Heart right ventricle (tissue), 16 donors: Measurements from ENCODE around the gene KIF5A. TPM values are rescaled to one million over a fixed set of nuclear protein-coding genes. Genes with fewer than 3 reads are reported as not detected.

Experiments
- ATAC-seq, 8 donors: fragments of 200-7000 bp; cut with Tn5 transposase; one replicate each; pipeline ENCODE4 v1.9.1; 2020; ENCODE audit warnings: mild to moderate bottlenecking in 8 of 8, moderate library complexity in 8 of 8, moderate number of reproducible peaks in 1 of 8
- DNase-seq, 2 donors: peaks; one replicate each; pipeline ENCODE4 v3.0.0-alpha.2; 2020
- H3K27ac ChIP-seq, 10 donors: fragments of 200-600 bp; sonication (generic) in 2 of 10; one replicate each; pipeline versions ENCODE4 v1.5.0 to v1.8.0; 2020 to 2022; ENCODE audit warnings: mild to moderate bottlenecking in 3 of 10
- H3K27me3 ChIP-seq, 7 donors: fragments of 200-600 bp; one replicate each; pipeline ENCODE4 v1.8.0; 2021 to 2022; ENCODE audit warnings: mild to moderate bottlenecking in 2 of 7
- H3K36me3 ChIP-seq, 9 donors: fragments of 200-600 bp; sonication (generic) in 1 of 9; one replicate each; pipeline versions ENCODE4 v1.5.0 to v1.8.0; 2020 to 2022; ENCODE audit warnings: mild to moderate bottlenecking in 2 of 9
- H3K4me1 ChIP-seq, 9 donors: fragments of 200-600 bp; sonication (generic) in 1 of 9; one replicate each; pipeline versions ENCODE4 v1.5.0 to v1.8.0; 2020 to 2022; ENCODE audit warnings: mild to moderate bottlenecking in 4 of 9
- H3K4me3 ChIP-seq, 10 donors: fragments of 200-600 bp; sonication (generic) in 2 of 10; one replicate each; pipeline versions ENCODE4 v1.5.0 to v1.8.0; 2020 to 2022; ENCODE audit warnings: mild to moderate bottlenecking in 7 of 10, moderate library complexity in 2 of 10
- H3K9me3 ChIP-seq, 11 donors: fragments of 200-600 bp in 10 of 11; sonication (generic) in 2 of 11; one replicate each; pipeline versions ENCODE4 v1.5.0 to v1.8.0; 2013 to 2022; ENCODE audit warnings: mild to moderate bottlenecking in 2 of 11, control low read depth in 1 of 11, moderate library complexity in 1 of 11
- WGBS, 2 donors: extraction: QIAGEN DNeasy Blood & Tissue Kit; methylation state at CpG; one replicate each; pipeline ENCODE4 v1.1.7; 2013; ENCODE audit warnings: inconsistent platforms in 1 of 2; 5-methylcytosine and 5-hydroxymethylcytosine counted together
- intact Hi-C, 10 donors: fragments of 100-400 bp; cut with DNase I; formaldehyde crosslinking; loops; one replicate each; pipeline versions ENCODE4 v1.11.1 to v1.14.2; 2022
- polyA plus RNA-seq, 2 donors: library from polyadenylated mRNA; stranded (reverse); fragments of 200-250 nt; gene quantifications; one replicate each; pipeline ENCODE4 v1.2.3, GENCODE V29; 2013
- total RNA-seq, 10 donors: library from RNA; stranded (reverse); fragmentation: NEBNext Ultra II Directional in 3 of 10; extraction: Animal tissue kit (Norgen Biotek cat#: 25700) in 3 of 10; gene quantifications; one replicate each; pipeline versions ENCODE4 v1.2.1 to v1.2.4, GENCODE V29; 2021 to 2023
- TF ChIP-seq, protein P1 (sequence below), 9 donors: fragments of 200-600 bp; sonication (generic) in 2 of 9; IDR thresholded peaks; one replicate each; pipeline versions ENCODE4 v1.5.0 to v1.8.0; 2021 to 2022; ENCODE audit warnings: antibody characterized with exemption in 9 of 9, mild to moderate bottlenecking in 5 of 9, moderate library complexity in 1 of 9
- donor health status: Arrhythmogenic right ventricular cardiomyopathy.
- donor health status: ischemic (EF 13 %, LVEDD 7.1; RV severe dilation, severe dysfunction).
- donor health status: healthy with polysubstance abuse.
- donor health status: DM: no; HTN: yes; CAD: no.
- donor health status: DM: no; HTN: no; CAD: no.
- donor health status: ischemic (EF 25% LVEDD 6.9; RV normal size, moderate dysfunction).
- donor health status: ischemic (EF 25% LVEDD 5.7; RV mildly dilated, moderate dysfunction).
- donor health status: healthy.
- donor health status: DM: yes; HTN: yes; CAD: no.
- donor health status: Ischemic cardiomyopathy.
- donor health status: ischemic (EF 35%, LVEDD 5.7; RV mildly dilated, moderate dysfunction).
- donor health status: nonischemic (EF 11% LVEDD 7.7; RV severe dilation, severe dysfunction).
- donor health status: DM: yes; HTN: yes; CAD: no.
- donor health status: PGD.
- donor health status: ischemic (EF 29% LVEDD 5.4; RV normal size, mild dysfunction).
- donor health status: nonischemic (EF 23%, LVEDD 6.1; RV moderate dilation, normal function).

KIF5A gene
- total and polyA plus RNA-seq, 12 donors, result 0.05 to 0.29 (median 0.07) TPM; not detected in 5

DNA sequence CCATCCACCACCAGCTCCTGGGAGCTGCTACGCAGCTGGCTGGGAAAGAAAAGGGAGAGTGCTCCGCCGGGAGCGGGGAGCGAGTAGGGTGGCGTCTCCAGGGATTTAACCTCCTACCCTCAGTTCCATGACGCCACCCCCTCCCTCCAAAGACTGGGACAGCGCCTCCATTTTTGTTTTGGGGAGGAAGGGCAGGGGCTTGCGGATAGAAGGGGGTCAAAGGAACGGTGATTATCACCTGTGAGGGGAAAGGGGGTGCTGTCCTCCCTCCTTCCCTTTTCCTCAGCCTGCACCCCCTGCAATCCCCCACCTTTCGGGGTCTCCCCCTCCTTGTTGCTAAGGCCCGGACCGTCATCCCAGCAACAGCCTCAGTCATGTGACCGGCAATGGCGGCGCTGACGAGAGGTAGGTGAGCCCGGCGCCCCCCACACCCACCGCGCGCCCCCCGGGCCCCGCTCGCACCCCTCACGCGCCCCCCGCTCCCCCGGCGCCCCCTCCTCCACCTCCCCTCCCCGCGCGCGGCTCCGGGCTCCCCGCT, 54.7 kb downstream of the KIF5A start, which contains the start of gene DTX3:
Gene DTX3 (plus strand): TSS at position 371 of the 538 bp plus-strand sequence. CDS start 1,694 bp downstream, outside the sequence.
- H3K9me3 ChIP-seq, result no peaks in the 10 kb centered on the region
- H3K4me1 ChIP-seq, result peaks cover 0 to 54% (median 25%) of the 10 kb centered on the region in 9 donors
- ATAC-seq (peak; percentile 41 to 65 (median 60)), DNase-seq (peak; percentile 50 to 62)
- intact Hi-C loops, result loop anchor here in 1 of 10 donors (2.0 kb wide), 1 partner anchor 14 kb away; the partner anchor contains the start of gene PIP4K2C
- peaks cover 0 to 21% (median 0%) of the 10 kb centered on the region in 7 donors for H3K27me3 ChIP-seq
- TF ChIP-seq, protein P1, sequence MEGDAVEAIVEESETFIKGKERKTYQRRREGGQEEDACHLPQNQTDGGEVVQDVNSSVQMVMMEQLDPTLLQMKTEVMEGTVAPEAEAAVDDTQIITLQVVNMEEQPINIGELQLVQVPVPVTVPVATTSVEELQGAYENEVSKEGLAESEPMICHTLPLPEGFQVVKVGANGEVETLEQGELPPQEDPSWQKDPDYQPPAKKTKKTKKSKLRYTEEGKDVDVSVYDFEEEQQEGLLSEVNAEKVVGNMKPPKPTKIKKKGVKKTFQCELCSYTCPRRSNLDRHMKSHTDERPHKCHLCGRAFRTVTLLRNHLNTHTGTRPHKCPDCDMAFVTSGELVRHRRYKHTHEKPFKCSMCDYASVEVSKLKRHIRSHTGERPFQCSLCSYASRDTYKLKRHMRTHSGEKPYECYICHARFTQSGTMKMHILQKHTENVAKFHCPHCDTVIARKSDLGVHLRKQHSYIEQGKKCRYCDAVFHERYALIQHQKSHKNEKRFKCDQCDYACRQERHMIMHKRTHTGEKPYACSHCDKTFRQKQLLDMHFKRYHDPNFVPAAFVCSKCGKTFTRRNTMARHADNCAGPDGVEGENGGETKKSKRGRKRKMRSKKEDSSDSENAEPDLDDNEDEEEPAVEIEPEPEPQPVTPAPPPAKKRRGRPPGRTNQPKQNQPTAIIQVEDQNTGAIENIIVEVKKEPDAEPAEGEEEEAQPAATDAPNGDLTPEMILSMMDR (IDR thresholded peaks at IDR 0.05), result no peak
- WGBS, 2 donors, result 0 to 2% methylated on average over 26 to 36 of the region's 36 CpGs
- peak within 1 kb of the TSS; percentile 78 to 96 (median 90) for H3K27ac ChIP-seq
- H3K36me3 ChIP-seq, result peaks cover 0 to 59% (median 13%) of the 10 kb centered on the region in 9 donors
- peak within 1 kb of the TSS; percentile 58 to 87 (median 76) for H3K4me3 ChIP-seq

DNA sequence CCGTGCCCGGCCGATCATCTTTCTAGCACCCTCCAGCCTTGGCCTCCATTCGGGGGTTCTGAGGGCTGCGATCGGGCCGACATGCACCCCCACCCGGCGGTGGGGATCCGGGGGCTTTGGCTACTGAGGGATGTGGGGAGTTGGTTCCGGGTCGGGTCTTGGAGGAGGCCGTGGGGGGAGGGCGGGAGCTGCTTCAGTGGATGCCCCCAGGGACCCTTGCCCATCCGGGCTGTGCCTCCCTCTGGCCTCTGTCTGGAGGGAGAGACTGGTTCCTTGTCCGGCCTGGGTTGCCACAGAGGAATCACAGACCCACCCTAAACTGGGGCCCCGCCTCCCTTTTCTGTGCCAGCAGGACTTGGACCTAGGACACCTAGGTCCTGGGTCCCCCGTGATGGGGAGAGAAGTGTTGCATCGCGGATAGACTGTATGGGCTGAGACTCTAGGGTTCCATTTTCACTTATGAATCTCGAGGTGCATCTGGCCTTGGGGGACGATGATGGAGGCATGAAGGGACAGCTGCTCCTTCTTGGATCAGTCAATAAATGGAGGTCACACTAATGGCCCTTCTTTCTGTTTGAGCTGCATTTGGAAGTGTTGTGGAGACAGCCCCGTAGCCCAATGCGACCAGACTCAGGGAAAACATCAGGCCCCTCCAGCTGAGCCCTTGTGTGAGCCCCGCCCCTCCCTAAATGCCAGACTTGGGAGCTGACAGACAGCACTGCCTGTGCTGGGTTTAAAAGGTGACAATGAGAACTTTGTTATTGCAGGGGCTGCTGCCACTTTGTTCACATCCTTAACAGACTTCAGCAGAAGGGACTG, 55.4 kb downstream of the KIF5A start:
- H3K27ac ChIP-seq, result peak overlapping the region; percentile 78 to 96 (median 90)
- DNase-seq (peak; percentile 48 to 49), ATAC-seq (peak in 3 of 8 donors; percentile 5 to 31 (median 30))
- peak overlapping the region; percentile 58 to 87 (median 76) for H3K4me3 ChIP-seq
- no peaks in the 10 kb centered on the region for H3K9me3 ChIP-seq
- H3K36me3 ChIP-seq, result peaks cover 0 to 52% (median 10%) of the 10 kb centered on the region in 9 donors
- intact Hi-C loops, result loop anchor here in 1 of 10 donors (2.0 kb wide), 1 partner anchor 14 kb away; the partner anchor contains the start of gene PIP4K2C
- H3K27me3 ChIP-seq, result peaks cover 0 to 27% (median 0%) of the 10 kb centered on the region in 7 donors
- TF ChIP-seq, protein P1 (IDR thresholded peaks at IDR 0.05), result no peak
- WGBS, 2 donors, result 9% methylated on average over 22 to 25 of the region's 25 CpGs
- peaks cover 0 to 61% (median 31%) of the 10 kb centered on the region in 9 donors for H3K4me1 ChIP-seq

DNA sequence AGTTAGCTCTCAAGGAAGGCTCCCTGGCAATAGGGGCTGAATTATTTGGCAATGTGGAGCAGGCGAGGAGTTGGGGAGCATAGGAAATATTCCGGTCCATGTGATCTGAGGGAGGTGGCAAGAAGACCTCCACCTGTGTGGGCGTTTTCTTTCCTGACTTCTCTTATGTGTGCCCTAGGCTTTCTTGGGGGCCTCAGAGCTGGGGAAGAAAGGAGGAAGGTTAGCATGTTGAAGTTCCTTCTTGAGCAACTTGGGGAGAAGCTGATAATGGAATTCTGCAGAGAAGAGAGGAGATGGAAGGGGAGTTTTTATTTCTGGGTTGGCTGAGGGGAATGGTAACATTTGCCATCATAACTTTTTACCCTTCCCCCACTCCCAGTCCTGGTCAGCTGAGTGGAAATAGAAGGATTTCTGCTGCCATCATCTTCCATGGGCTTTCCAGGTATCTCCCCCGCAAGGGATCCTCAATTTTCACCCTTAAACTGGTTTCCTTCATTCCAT, 56.0 kb downstream of the KIF5A start:
- ATAC-seq (no peak), DNase-seq (no peak)
- peaks cover 0 to 33% (median 0%) of the 10 kb centered on the region in 7 donors for H3K27me3 ChIP-seq
- TF ChIP-seq, protein P1 (IDR thresholded peaks at IDR 0.05), result no peak
- WGBS, 2 donors, result 84 to 85% methylated on average over 4 of the region's 4 CpGs
- H3K4me1 ChIP-seq, result peaks cover 0 to 68% (median 37%) of the 10 kb centered on the region in 9 donors
- peak overlapping the region in 8 of 10 donors; percentile 58 to 80 (median 74) for H3K4me3 ChIP-seq
- intact Hi-C loops, result loop anchor here in 1 of 10 donors (2.0 kb wide), 1 partner anchor 15 kb away; the partner anchor contains the start of gene PIP4K2C
- H3K36me3 ChIP-seq, result peaks cover 0 to 46% (median 10%) of the 10 kb centered on the region in 9 donors
- H3K27ac ChIP-seq, result peak overlapping the region in 8 of 10 donors; percentile 78 to 96 (median 92)
- H3K9me3 ChIP-seq, result no peaks in the 10 kb centered on the region

DNA sequence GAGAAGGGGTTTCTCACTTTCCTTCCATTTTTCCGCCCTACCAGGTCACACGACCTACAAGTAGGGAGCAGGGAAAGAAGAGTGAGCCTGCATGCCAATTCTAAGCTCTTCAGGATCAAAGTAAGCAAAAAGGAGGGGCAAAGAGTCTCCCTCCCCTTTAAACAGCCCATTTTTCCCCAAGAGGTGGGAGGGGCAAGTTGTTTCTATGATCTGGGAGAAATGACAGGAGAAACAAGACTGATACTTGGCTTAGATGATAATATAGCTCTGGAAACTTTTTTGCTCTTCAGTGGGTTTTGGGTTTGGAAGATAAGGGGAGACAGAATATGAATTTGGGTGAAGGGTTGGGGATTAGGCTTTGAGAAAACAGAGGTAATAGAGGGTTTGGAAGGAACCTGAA, 56.6 kb downstream of the KIF5A start:
- WGBS, 2 donors, result 62 to 85% methylated on average over 2 of the region's 2 CpGs
- TF ChIP-seq, protein P1 (IDR thresholded peaks at IDR 0.05), result no peak
- peak overlapping the region in 7 of 10 donors; percentile 25 to 96 (median 93) for H3K27ac ChIP-seq
- no peak for ATAC-seq
- no peaks in the 10 kb centered on the region for H3K9me3 ChIP-seq
- peaks cover 0 to 73% (median 41%) of the 10 kb centered on the region in 9 donors for H3K4me1 ChIP-seq
- H3K36me3 ChIP-seq, result peaks cover 0 to 40% (median 7%) of the 10 kb centered on the region in 9 donors
- intact Hi-C loops, result no loop called here
- no peak for DNase-seq
- peaks cover 0 to 39% (median 0%) of the 10 kb centered on the region in 7 donors for H3K27me3 ChIP-seq
- peak overlapping the region in 5 of 10 donors; percentile 67 to 80 (median 76) for H3K4me3 ChIP-seq
